Measurements from ENCODE around the gene NACC2. TPM values are rescaled to one million over a fixed set of nuclear protein-coding genes. Genes with fewer than 3 reads are reported as not detected.
A peak's percentile ranks its signal among the peaks of the same experiment; 100 is the strongest.

NACC2 gene
- total and polyA plus RNA-seq, 9 of the 15 experiments (the other 6 are each of a cell fraction or from before 2014, with no cell fraction given), result 0.70 to 25.1 (median 5.6) TPM

DNA sequence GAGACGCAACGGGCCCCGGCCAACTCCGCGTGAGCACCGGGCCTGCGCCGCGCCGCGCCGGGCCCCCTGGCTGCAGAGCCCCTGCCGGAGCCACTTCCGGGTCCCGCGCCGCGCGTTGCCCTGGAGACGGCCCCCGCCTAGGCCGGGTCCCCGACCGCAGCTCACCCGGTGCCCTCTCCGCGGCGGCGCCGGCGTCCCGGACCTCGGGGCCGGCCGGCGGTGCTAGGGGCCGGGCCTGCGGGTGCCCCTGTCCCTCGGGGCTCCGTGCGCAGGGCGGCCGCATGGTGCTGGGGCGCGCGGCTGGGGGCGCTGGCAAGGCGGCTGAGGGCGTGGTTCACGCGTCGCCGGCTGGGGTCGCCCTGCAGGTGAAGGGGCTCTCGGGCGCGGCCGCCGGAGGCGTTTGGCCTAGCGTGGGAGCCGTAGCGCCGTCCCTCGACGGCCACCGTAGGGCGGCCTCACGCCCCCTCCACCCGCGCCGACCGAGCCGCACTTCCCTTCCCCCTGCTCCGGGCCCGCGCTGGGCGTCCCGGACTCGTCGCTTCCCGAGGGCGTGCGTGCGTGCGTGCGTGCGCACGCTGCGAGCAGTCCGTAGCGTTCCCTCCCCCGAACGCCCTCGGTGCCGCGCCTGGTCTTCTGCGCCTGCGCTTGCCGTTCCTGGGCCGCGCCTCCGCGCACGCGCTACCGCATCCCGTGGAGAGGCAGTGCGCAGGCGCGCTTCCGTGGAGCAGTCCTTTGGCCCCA lies 23.4 kb upstream of the NACC2 start, which contains the start of gene TMEM250 (continued):
- no peak for TF ChIP-seq PRDM10 (IDR thresholded peaks at IDR 0.05; ENCODE audit: partially characterized antibody)
- peak; percentile 36; the same call in 1 of the 2 replicates for TF ChIP-seq DMBX1 (CRISPR knock-in tag; IDR thresholded peaks at IDR 0.05; ENCODE audit: borderline replicate concordance)
- TF ChIP-seq TFAP4 (CRISPR knock-in tag; IDR thresholded peaks at IDR 0.05; ENCODE audit: borderline replicate concordance), result peak; percentile 66; the same call in 1 of the 2 replicates
- TF ChIP-seq, protein P1, sequence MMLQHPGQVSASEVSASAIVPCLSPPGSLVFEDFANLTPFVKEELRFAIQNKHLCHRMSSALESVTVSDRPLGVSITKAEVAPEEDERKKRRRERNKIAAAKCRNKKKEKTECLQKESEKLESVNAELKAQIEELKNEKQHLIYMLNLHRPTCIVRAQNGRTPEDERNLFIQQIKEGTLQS (IDR thresholded peaks at IDR 0.05), result no peak
- TF ChIP-seq, protein P1 (CRISPR knock-in tag; conservative IDR thresholded peaks at IDR 0.05), result no peak
- TF ChIP-seq ZNF41 (CRISPR knock-in tag; conservative IDR thresholded peaks at IDR 0.05), result no peak
- no peak for TF ChIP-seq FOS (IDR thresholded peaks at IDR 0.05; ENCODE audit: extremely low read depth, insufficient read length)
- TF ChIP-seq RB1 (IDR thresholded peaks at IDR 0.05; ENCODE audit: low read depth), result peak; percentile 80
- peak; percentile 49; the same call in 1 of the 2 replicates for TF ChIP-seq ILF3 (IDR thresholded peaks at IDR 0.05; ENCODE audit: borderline replicate concordance)
- no peak for TF ChIP-seq MYBL2 (IDR thresholded peaks at IDR 0.05; ENCODE audit: low read depth)
- TF ChIP-seq MYBL2 (CRISPR knock-in tag; IDR thresholded peaks at IDR 0.05; ENCODE audit: borderline replicate concordance), result no peak
- TF ChIP-seq C11orf30 (IDR thresholded peaks at IDR 0.05; ENCODE audit: low read depth), result peak; percentile 44; the same call in 1 of the 2 replicates
- TF ChIP-seq SMAD3 (CRISPR knock-in tag; conservative IDR thresholded peaks at IDR 0.05), result no peak
- TF ChIP-seq, protein P2, sequence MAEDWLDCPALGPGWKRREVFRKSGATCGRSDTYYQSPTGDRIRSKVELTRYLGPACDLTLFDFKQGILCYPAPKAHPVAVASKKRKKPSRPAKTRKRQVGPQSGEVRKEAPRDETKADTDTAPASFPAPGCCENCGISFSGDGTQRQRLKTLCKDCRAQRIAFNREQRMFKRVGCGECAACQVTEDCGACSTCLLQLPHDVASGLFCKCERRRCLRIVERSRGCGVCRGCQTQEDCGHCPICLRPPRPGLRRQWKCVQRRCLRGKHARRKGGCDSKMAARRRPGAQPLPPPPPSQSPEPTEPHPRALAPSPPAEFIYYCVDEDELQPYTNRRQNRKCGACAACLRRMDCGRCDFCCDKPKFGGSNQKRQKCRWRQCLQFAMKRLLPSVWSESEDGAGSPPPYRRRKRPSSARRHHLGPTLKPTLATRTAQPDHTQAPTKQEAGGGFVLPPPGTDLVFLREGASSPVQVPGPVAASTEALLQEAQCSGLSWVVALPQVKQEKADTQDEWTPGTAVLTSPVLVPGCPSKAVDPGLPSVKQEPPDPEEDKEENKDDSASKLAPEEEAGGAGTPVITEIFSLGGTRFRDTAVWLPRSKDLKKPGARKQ (CRISPR knock-in tag; IDR thresholded peaks at IDR 0.05), result no peak
- TF ChIP-seq ARID4B (CRISPR knock-in tag; IDR thresholded peaks at IDR 0.05), result peak; percentile 93

Data from K562 (cell line).